H1 (cell line): ENCODE measurements around the gene CACNA1C. TPM values are rescaled to one million over a fixed set of nuclear protein-coding genes. Genes with fewer than 3 reads are reported as not detected.

Source experiments
- CTCF ChIA-PET: fragments of 300-600 bp; sonication (Branson Sonifier 250); formaldehyde crosslinking; loops from one replicate; lab custom pipeline; 2021; ENCODE audit not compliant: partially characterized antibody; lab: Charles Lee
- POLR2A ChIA-PET: fragments of 300-600 bp; sonication (Branson Sonifier 250); formaldehyde crosslinking; loops from one replicate; lab custom pipeline; 2021; ENCODE audit warnings: inconsistent platforms; ENCODE audit not compliant: partially characterized antibody; lab: Charles Lee
- DNase-seq, 2 experiments: peaks; one replicate each; pipeline versions ENCODE4 v3.0.0 to v3.0.0-alpha.2; 2010 to 2022; ENCODE audit warnings: low spot score in 2 of 2, low read depth in 1 of 2, mixed read lengths in 1 of 2
- FAIRE-seq: peaks from 2 replicates; lab custom pipeline; 2011; peaks lifted over from hg19 to GRCh38; lab: Jason Lieb, UNC
- H2AFZ ChIP-seq: 2 replicates; pipeline ENCODE4 v1.8.1; 2012; ENCODE audit warnings: low read length, inconsistent platforms
- H2AK5ac ChIP-seq: 2 replicates; pipeline ENCODE4 v1.6.1; 2013; ENCODE audit warnings: low read depth, low read length
- H2BK120ac ChIP-seq: replicated peaks from 2 replicates; pipeline ENCODE3; 2013; ENCODE audit warnings: low read depth, low read length, inconsistent platforms
- H2BK12ac ChIP-seq: 2 replicates; pipeline ENCODE4 v1.6.1; 2013; ENCODE audit warnings: low read depth, low read length
- H2BK15ac ChIP-seq: 2 replicates; pipeline ENCODE4 v1.6.1; 2013; ENCODE audit warnings: low read length
- H2BK20ac ChIP-seq: 2 replicates; pipeline ENCODE4 v1.6.1; 2013; ENCODE audit warnings: low read length
- H2BK5ac ChIP-seq: 2 replicates; pipeline ENCODE4 v1.6.1; 2013; ENCODE audit warnings: low read depth, low read length
- H3K14ac ChIP-seq: 2 replicates; pipeline ENCODE4 v1.6.1; 2013; ENCODE audit warnings: inconsistent platforms; ENCODE audit not compliant: insufficient read length
- H3K18ac ChIP-seq: 2 replicates; pipeline ENCODE4 v1.6.1; 2013; ENCODE audit warnings: low read length; ENCODE audit errors: extremely low read depth
- H3K23ac ChIP-seq: 2 replicates; pipeline ENCODE4 v1.6.1; 2013; ENCODE audit warnings: inconsistent platforms; ENCODE audit not compliant: insufficient read length
- H3K23me2 ChIP-seq: 2 replicates; pipeline ENCODE4 v1.6.1; 2013; ENCODE audit warnings: low read depth, low read length
- H3K27ac ChIP-seq: 2 replicates; pipeline ENCODE4 v1.6.1; 2011; ENCODE audit warnings: low read depth, low read length, inconsistent platforms
- H3K27me3 ChIP-seq, 4 experiments: replicated peaks in 1 of 4; 1 replicate in 1 of 4; 2 replicates in 3 of 4; pipeline versions ENCODE4 v1.6.1 to v1.8.1; 2011 to 2013; ENCODE audit warnings: low read length in 3 of 4, mild to moderate bottlenecking in 3 of 4, inconsistent platforms in 2 of 4, mixed read lengths in 2 of 4, moderate library complexity in 1 of 4; ENCODE audit not compliant: control insufficient read depth in 3 of 4, insufficient read depth in 3 of 4; ENCODE audit errors: extremely low read depth in 1 of 4
- H3K36me3 ChIP-seq, 4 experiments: 2 replicates each; pipeline versions ENCODE4 v1.6.1 to v1.8.1; 2011 to 2013; ENCODE audit warnings: mild to moderate bottlenecking in 4 of 4, low read length in 3 of 4, moderate library complexity in 2 of 4, control low read depth in 1 of 4, inconsistent platforms in 1 of 4; ENCODE audit not compliant: insufficient read depth in 4 of 4, control insufficient read depth in 2 of 4
- H3K4ac ChIP-seq: replicated peaks from 2 replicates; pipeline ENCODE3; 2013; ENCODE audit warnings: low read length, low read depth, mixed read lengths, inconsistent platforms; ENCODE audit not compliant: insufficient read length
- H3K4me1 ChIP-seq, 4 experiments: replicated peaks in 1 of 4; 1 replicate in 1 of 4; 2 replicates in 3 of 4; pipeline versions ENCODE4 v1.6.1 to v1.8.1; 2011 to 2013; ENCODE audit warnings: low read length in 3 of 4, inconsistent platforms in 2 of 4, mixed read lengths in 1 of 4; ENCODE audit not compliant: insufficient read depth in 4 of 4, control insufficient read depth in 3 of 4
- H3K4me2 ChIP-seq, 2 experiments: 2 replicates each; pipeline versions ENCODE4 v1.6.1 to v1.8.1; 2011 to 2013; ENCODE audit warnings: low read depth in 2 of 2, low read length in 2 of 2, control low read depth in 1 of 2, inconsistent platforms in 1 of 2, mild to moderate bottlenecking in 1 of 2; ENCODE audit not compliant: insufficient read depth in 1 of 2
- H3K4me3 ChIP-seq, 4 experiments: fragments of 200-600, 300-600 bp in 1 of 4; sonication (generic), shearing (Covaris generic), sonication (Bioruptor Twin) in 1 of 4; 2 replicates each; pipeline versions ENCODE4 v1.5.1 to v1.8.1; 2011 to 2016; ENCODE audit warnings: low read length in 4 of 4, low read depth in 3 of 4, control low read depth in 2 of 4, inconsistent platforms in 2 of 4, mild to moderate bottlenecking in 2 of 4, mixed read lengths in 1 of 4, moderate library complexity in 1 of 4; ENCODE audit not compliant: insufficient read depth in 2 of 4; ENCODE audit errors: extremely low read depth in 1 of 4
- H3K56ac ChIP-seq: replicated peaks from 2 replicates; pipeline ENCODE3; 2013; ENCODE audit warnings: low read depth, mild to moderate bottlenecking, mixed read lengths, low read length, inconsistent platforms; ENCODE audit not compliant: insufficient read length
- H3K79me1 ChIP-seq: 2 replicates; pipeline ENCODE4 v1.6.1; 2013; ENCODE audit warnings: low read depth, low read length, control low read depth
- H3K79me2 ChIP-seq, 2 experiments: 2 replicates each; pipeline versions ENCODE4 v1.6.1 to v1.8.1; 2012 to 2013; ENCODE audit warnings: low read length in 2 of 2, mild to moderate bottlenecking in 2 of 2, inconsistent platforms in 1 of 2; ENCODE audit not compliant: insufficient read depth in 2 of 2, control insufficient read depth in 1 of 2
- H3K9ac ChIP-seq, 4 experiments: replicated peaks in 1 of 4; 1 replicate in 1 of 4; 2 replicates in 3 of 4; pipeline versions ENCODE4 v1.6.1 to v1.8.1; 2011 to 2013; ENCODE audit warnings: low read depth in 3 of 4, low read length in 3 of 4, control low read depth in 2 of 4, mild to moderate bottlenecking in 2 of 4, moderate library complexity in 2 of 4, inconsistent platforms in 1 of 4; ENCODE audit errors: extremely low read depth in 1 of 4
- H3K9me3 ChIP-seq, 2 experiments: 2 replicates each; pipeline versions ENCODE4 v1.6.1 to v1.8.1; 2012 to 2013; ENCODE audit warnings: mild to moderate bottlenecking in 2 of 2, moderate library complexity in 2 of 2, control low read depth in 1 of 2, inconsistent platforms in 1 of 2, low read depth in 1 of 2, low read length in 1 of 2, mixed read lengths in 1 of 2; ENCODE audit not compliant: insufficient read depth in 2 of 2
- H4K20me1 ChIP-seq, 2 experiments: replicated peaks in 1 of 2; 2 replicates each; pipeline versions ENCODE3 to v1.8.1; 2011 to 2013; ENCODE audit warnings: inconsistent platforms in 2 of 2, low read length in 2 of 2, mild to moderate bottlenecking in 1 of 2; ENCODE audit not compliant: insufficient read depth in 2 of 2, control insufficient read depth in 1 of 2
- H4K5ac ChIP-seq: 2 replicates; pipeline ENCODE4 v1.6.1; 2013; ENCODE audit warnings: low read length, low read depth, mixed read lengths, inconsistent platforms; ENCODE audit not compliant: insufficient read length
- H4K8ac ChIP-seq: 2 replicates; pipeline ENCODE4 v1.8.0; 2013; ENCODE audit warnings: mild to moderate bottlenecking, moderate library complexity, low read length, inconsistent platforms; ENCODE audit not compliant: insufficient read depth; ENCODE audit errors: extremely low read depth
- H4K91ac ChIP-seq: replicated peaks from 2 replicates; pipeline ENCODE3; 2013; ENCODE audit warnings: low read length, mixed read lengths, inconsistent platforms; ENCODE audit not compliant: insufficient read length
- BACH1 ChIP-seq: IDR thresholded peaks from 2 replicates; pipeline ENCODE4 v1.6.1; 2012; ENCODE audit warnings: low read length, improper control_type of control experiment
- CBX8 ChIP-seq: fragments of 300-800, 300-1000 bp; sonication (generic); IDR thresholded peaks from 2 replicates; pipeline ENCODE4 v1.7.1; 2016; ENCODE audit warnings: low read depth, low read length, borderline replicate concordance
- CTBP2 ChIP-seq: IDR thresholded peaks from 2 replicates; pipeline ENCODE4 v1.7.0; 2011; ENCODE audit warnings: borderline replicate concordance, mild to moderate bottlenecking, moderate library complexity, mixed read lengths, low read length; ENCODE audit not compliant: insufficient read depth, insufficient read length
- EGR1 ChIP-seq: IDR thresholded peaks from 2 replicates; pipeline ENCODE4 v1.6.1; 2011; ENCODE audit warnings: low read depth, low read length, borderline replicate concordance
- EP300 ChIP-seq, 2 experiments: IDR thresholded peaks; 1 replicate in 1 of 2; 2 replicates in 1 of 2; pipeline ENCODE4 v1.6.1; 2011 to 2012; ENCODE audit warnings: low read depth in 2 of 2, low read length in 2 of 2, mild to moderate bottlenecking in 2 of 2, borderline replicate concordance in 1 of 2, inconsistent platforms in 1 of 2, moderate library complexity in 1 of 2
- GABPA ChIP-seq: IDR thresholded peaks from 2 replicates; pipeline ENCODE4 v1.6.1; 2011; ENCODE audit warnings: mild to moderate bottlenecking, low read length, moderate library complexity, borderline replicate concordance; ENCODE audit not compliant: insufficient read depth
- JUN ChIP-seq: IDR thresholded peaks from 2 replicates; pipeline ENCODE4 v1.6.1; 2011; ENCODE audit warnings: low read depth, mild to moderate bottlenecking, improper control_type of control experiment, low read length
- JUND ChIP-seq: IDR thresholded peaks from 2 replicates; pipeline ENCODE4 v1.6.1; 2011; ENCODE audit warnings: mild to moderate bottlenecking, improper control_type of control experiment, low read length
- MAFK ChIP-seq: IDR thresholded peaks from 2 replicates; pipeline ENCODE4 v1.6.1; 2012; ENCODE audit warnings: low read depth, mild to moderate bottlenecking, improper control_type of control experiment, low read length
- RAD21 ChIP-seq, 2 experiments: IDR thresholded peaks in 1 of 2; conservative IDR thresholded peaks in 1 of 2; 2 replicates each; pipeline ENCODE4 v1.6.1; 2011; ENCODE audit warnings: low read depth in 2 of 2, low read length in 2 of 2, improper control_type of control experiment in 1 of 2, inconsistent platforms in 1 of 2, mild to moderate bottlenecking in 1 of 2, moderate library complexity in 1 of 2
- TAF7 ChIP-seq: optimal IDR thresholded peaks from 2 replicates; pipeline ENCODE3; 2011; ENCODE audit warnings: low read depth, mild to moderate bottlenecking, inconsistent platforms, low read length, moderate library complexity, borderline replicate concordance
- TBP ChIP-seq: IDR thresholded peaks from 2 replicates; pipeline ENCODE4 v1.6.1; 2011; ENCODE audit warnings: low read depth, low read length, improper control_type of control experiment
- YY1 ChIP-seq: IDR thresholded peaks from 2 replicates; pipeline ENCODE4 v1.6.1; 2011; ENCODE audit warnings: low read depth, mild to moderate bottlenecking, low read length
- ZNF274 ChIP-seq: IDR thresholded peaks from 2 replicates; pipeline ENCODE4 v1.7.0; 2012; ENCODE audit warnings: low read length, borderline replicate concordance; ENCODE audit errors: extremely low read depth
- WGBS, 2 experiments: shearing (Covaris generic) in 1 of 2; methylation state at CpG; one replicate each; pipeline versions ENCODE4 v1.1.6 to v1.1.7; 2013 to 2015; ENCODE audit warnings: low lambda C conversion rate in 2 of 2, mixed read lengths in 2 of 2, inconsistent platforms in 1 of 2, low coverage in 1 of 2, missing lambda C conversion rate in 1 of 2; ENCODE audit not compliant: insufficient replicate concordance in 2 of 2, insufficient coverage in 1 of 2, insufficient read length in 1 of 2; ENCODE audit errors: extremely low coverage in 1 of 2, missing lambda C conversion rate in 1 of 2; 5-methylcytosine and 5-hydroxymethylcytosine counted together
- polyA plus RNA-seq, 7 experiments: library from polyadenylated mRNA; depleted of rRNA in 3 of 7; stranded (reverse) in 5 of 7; unstranded in 2 of 7; fragments of >200 nt in 5 of 7; fragments of 200-250 nt in 2 of 7; gene quantifications; 1 replicate in 5 of 7; 2 replicates in 1 of 7; 4 replicates in 1 of 7; pipeline versions ENCODE4 v1.2.1 to v1.2.3, GENCODE V29; 2011 to 2013; ENCODE audit warnings: missing spikeins in 2 of 7, mixed read lengths in 2 of 7
- total RNA-seq: library from RNA; stranded (reverse); fragmentation: NEBNext Ultra II Directional; extraction: Animal tissue kit (Norgen Biotek cat#: 25700); gene quantifications from 2 replicates; pipeline ENCODE4 v1.2.1, GENCODE V29; 2021

Gene CACNA1C
- total and polyA plus RNA-seq, 2 of the 8 experiments (the other 6 are each of a cell fraction or from before 2014, with no cell fraction given), result 1.3 TPM

GRCh38 chr12:2563709-2564108 is 510.9 kb downstream of the CACNA1C start:
- no peaks in the 10 kb centered on the region for H3K23me2 ChIP-seq
- no peak overlapping the region for H2BK15ac ChIP-seq
- no peaks in the 10 kb centered on the region for H3K36me3 ChIP-seq
- no peaks in the 10 kb centered on the region for H3K79me1 ChIP-seq
- H3K79me2 ChIP-seq, result no peaks in the 10 kb centered on the region
- no peak overlapping the region for H3K27ac ChIP-seq
- H2AFZ ChIP-seq, result no peak overlapping the region
- no peak overlapping the region for H3K56ac ChIP-seq
- no peaks in the 10 kb centered on the region for H3K9me3 ChIP-seq
- no peak overlapping the region for H2AK5ac ChIP-seq
- no peak overlapping the region for H3K18ac ChIP-seq
- no peak overlapping the region for H3K4me2 ChIP-seq
- H4K8ac ChIP-seq, result no peak overlapping the region
- CTCF ChIA-PET, result interaction anchor here (1.2 kb wide), 1 partner anchor 27 kb away, joined by 3 read pairs; no protein-coding TSS in a partner anchor
- FAIRE-seq, result no peak
- no peak overlapping the region for H3K4ac ChIP-seq
- no peak for DNase-seq
- no peak overlapping the region for H3K4me3 ChIP-seq
- H4K5ac ChIP-seq, result no peak overlapping the region
- WGBS, 2 experiments, result 76% methylated on average over 6 of the region's 6 CpGs; no CpG with 5 or more reads in 1 of the 2 experiments
- no peak overlapping the region for H4K91ac ChIP-seq
- no peak overlapping the region for H2BK12ac ChIP-seq
- no peaks in the 10 kb centered on the region for H4K20me1 ChIP-seq
- H2BK120ac ChIP-seq, result no peak overlapping the region
- no peak overlapping the region; a peak in 1 of 7 replicates for H3K9ac ChIP-seq
- H3K14ac ChIP-seq, result no peak overlapping the region
- no peak overlapping the region for H2BK5ac ChIP-seq
- H2BK20ac ChIP-seq, result no peak overlapping the region
- no peak overlapping the region for H3K23ac ChIP-seq
- no peaks in the 10 kb centered on the region for H3K4me1 ChIP-seq
- POLR2A ChIA-PET, result interaction anchor here (1.4 kb wide), 1 partner anchor 16 kb away, joined by 5 read pairs; no protein-coding TSS in a partner anchor
- H3K27me3 ChIP-seq, result no peaks in the 10 kb centered on the region; a peak in 2 of 7 replicates
- TF ChIP-seq TBP (no peak), TAF7 (no peak), RAD21 (IDR thresholded peaks at IDR 0.05 in 1 of 2, conservative IDR thresholded peaks at IDR 0.05 in 1 of 2; ENCODE audit: low read depth in 2 of 2, low read length in 2 of 2) (no peak), JUN (no peak), CTBP2 (no peak), EP300 (IDR thresholded peaks at IDR 0.05; ENCODE audit: borderline replicate concordance in 1 of 2, low read depth in 2 of 2, low read length in 2 of 2) (no peak), MAFK (no peak), YY1 (no peak), ZNF274 (no peak), JUND (no peak), GABPA (no peak), BACH1 (no peak), EGR1 (no peak), CBX8 (no peak)
